DND-41 (cell line): ENCODE data around the gene HNRNPH2.

Experiments used
- CTCF ChIP-seq: IDR thresholded peaks from 2 replicates; pipeline ENCODE4 v1.5.1; 2012; ENCODE audit warnings: borderline replicate concordance, low read length, moderate library complexity, mild to moderate bottlenecking; ENCODE audit not compliant: poor library complexity, severe bottlenecking; ENCODE audit errors: extremely low read depth
- EZH2 ChIP-seq: IDR thresholded peaks from 3 replicates; pipeline ENCODE4 v1.6.1; 2012; ENCODE audit warnings: borderline replicate concordance, low read depth, mild to moderate bottlenecking, moderate library complexity, low read length, inconsistent platforms; ENCODE audit not compliant: severe bottlenecking

- TF ChIP-seq CTCF (no peak), EZH2 (no peak)
These were observed 22.1 kb upstream of the HNRNPH2 start, which contains the start of gene BTK for GRCh38 chrX:101385795-101386541.
